Liver (tissue), 3 donors: ENCODE measurements around the gene CREBL2.

Experiments used
- GABPA ChIP-seq, 2 donors: IDR thresholded peaks in 1 of 2; conservative IDR thresholded peaks in 1 of 2; 2 replicates each; pipeline ENCODE4 v1.6.1; 2016; ENCODE audit warnings: antibody characterized with exemption in 2 of 2, mild to moderate bottlenecking in 1 of 2, moderate library complexity in 1 of 2
- HNF4A ChIP-seq, 2 donors: conservative IDR thresholded peaks; 2 replicates each; pipeline ENCODE4 v1.6.1; 2016; ENCODE audit warnings: antibody characterized with exemption in 2 of 2, mild to moderate bottlenecking in 2 of 2
- TF ChIP-seq, protein P1 (sequence below): fragments of 150-350 bp; IDR thresholded peaks from 2 replicates; pipeline ENCODE4 v1.5.1; 2017; ENCODE audit warnings: improper control_type of control experiment, low read depth, low read length; ENCODE audit not compliant: missing input control
- donor health status: healthy.
- donor health status: healthy.

DNA sequence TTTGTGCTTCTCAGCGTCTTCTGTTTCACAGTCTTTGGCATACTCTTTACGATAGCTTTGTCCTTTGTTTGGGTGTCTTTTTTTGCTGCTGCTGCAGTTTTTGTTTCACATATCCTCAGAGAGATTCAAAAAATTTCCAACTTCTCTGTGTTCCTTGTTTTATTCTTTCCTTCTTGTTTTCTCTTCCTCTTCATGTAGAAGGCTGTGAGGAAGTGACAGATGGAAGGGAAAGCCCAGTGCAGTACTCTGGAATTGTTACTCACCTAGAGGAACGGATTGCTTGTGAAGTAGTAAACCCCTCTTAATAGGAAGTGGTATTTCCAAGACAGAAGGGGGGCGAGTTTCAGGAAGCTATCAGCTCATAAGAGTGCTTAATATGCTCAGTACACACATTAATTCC is 1.7 kb downstream of the CREBL2 start:
- TF ChIP-seq, protein P1, sequence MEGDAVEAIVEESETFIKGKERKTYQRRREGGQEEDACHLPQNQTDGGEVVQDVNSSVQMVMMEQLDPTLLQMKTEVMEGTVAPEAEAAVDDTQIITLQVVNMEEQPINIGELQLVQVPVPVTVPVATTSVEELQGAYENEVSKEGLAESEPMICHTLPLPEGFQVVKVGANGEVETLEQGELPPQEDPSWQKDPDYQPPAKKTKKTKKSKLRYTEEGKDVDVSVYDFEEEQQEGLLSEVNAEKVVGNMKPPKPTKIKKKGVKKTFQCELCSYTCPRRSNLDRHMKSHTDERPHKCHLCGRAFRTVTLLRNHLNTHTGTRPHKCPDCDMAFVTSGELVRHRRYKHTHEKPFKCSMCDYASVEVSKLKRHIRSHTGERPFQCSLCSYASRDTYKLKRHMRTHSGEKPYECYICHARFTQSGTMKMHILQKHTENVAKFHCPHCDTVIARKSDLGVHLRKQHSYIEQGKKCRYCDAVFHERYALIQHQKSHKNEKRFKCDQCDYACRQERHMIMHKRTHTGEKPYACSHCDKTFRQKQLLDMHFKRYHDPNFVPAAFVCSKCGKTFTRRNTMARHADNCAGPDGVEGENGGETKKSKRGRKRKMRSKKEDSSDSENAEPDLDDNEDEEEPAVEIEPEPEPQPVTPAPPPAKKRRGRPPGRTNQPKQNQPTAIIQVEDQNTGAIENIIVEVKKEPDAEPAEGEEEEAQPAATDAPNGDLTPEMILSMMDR, result no peak
- no peak for TF ChIP-seq GABPA (IDR thresholded peaks at IDR 0.05 in 1 of 2, conservative IDR thresholded peaks at IDR 0.05 in 1 of 2)
- TF ChIP-seq HNF4A (conservative IDR thresholded peaks at IDR 0.05), result no peak
